Right lobe of liver (tissue), 4 donors: Measurements from ENCODE around the gene FNDC8.
"Not testable (repeated sequence)": the region's sequence is repeated elsewhere in the genome, so short reads cannot be mapped to it uniquely, and the experiment has no call there.

ENCODE experiments used
- CTCF ChIP-seq, 4 donors: fragments of 200-600 bp in 3 of 4; fragments of 450-650 bp in 1 of 4; IDR thresholded peaks; one replicate each; pipeline versions ENCODE4 v1.5.1 to v1.8.0; 2016 to 2022; ENCODE audit warnings: antibody characterized with exemption in 4 of 4, mild to moderate bottlenecking in 2 of 4
- POLR2A ChIP-seq: fragments of 450-650 bp; IDR thresholded peaks from one replicate; pipeline ENCODE4 v1.6.1; 2017; ENCODE audit warnings: antibody characterized with exemption, mild to moderate bottlenecking
- donor health status: DM: no; HTN: no; CAD: no.
- donor health status: DM: no; HTN: no; CAD: no.
- donor health status: DM: no; HTN: yes; CAD: no.

GRCh38 chr17:35172321-35172720 is 50.9 kb downstream of the FNDC8 start:
- TF ChIP-seq CTCF (IDR thresholded peaks at IDR 0.05); POLR2A: not testable (repeated sequence)
